Stimulated activated CD4-positive, alpha-beta T cell treated with anti-CD3 and anti-CD28 coated beads, Interleukin-15, amount 100 ng/mL, for 24 hours (primary cell): Measurements from ENCODE around the gene KRT76.
"Not testable (repeated sequence)": the region's sequence is repeated elsewhere in the genome, so short reads cannot be mapped to it uniquely, and the experiment has no call there.

Experiments used
- DNase-seq: peaks from one replicate; pipeline ENCODE4 v3.0.0-alpha.2; 2020

KRT76 gene

GRCh38 chr12:52779914-52780313, 2.8 kb upstream of the KRT76 start:
- DNase-seq: no peak

DNA sequence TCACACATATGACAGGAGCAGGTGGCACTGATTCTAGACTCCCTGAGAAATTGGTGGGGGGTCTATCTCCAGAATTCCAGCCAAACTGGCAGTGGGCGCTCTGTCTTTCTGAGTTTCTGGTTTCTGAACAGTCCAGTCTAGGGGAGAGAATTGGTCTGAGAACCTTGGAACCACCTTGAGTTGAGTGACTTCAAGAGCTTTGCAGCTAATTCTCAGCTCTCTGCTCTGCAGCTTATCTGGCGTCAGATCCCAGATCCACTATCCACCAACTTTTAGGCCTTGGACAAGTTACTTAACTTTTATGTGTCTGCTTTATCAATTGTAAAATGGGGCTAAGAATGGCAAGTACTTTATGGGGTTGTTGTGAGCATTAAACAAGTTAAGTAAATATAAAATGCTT, 1.7 kb upstream of the KRT76 start:
- DNase-seq: no peak

GRCh38 chr12:52777566-52777965, 421 bp upstream of the KRT76 start:
- DNase-seq: no peak

- no peak for DNase-seq
These were observed 710 bp downstream of the KRT76 start for GRCh38 chr12:52776435-52776834.

GRCh38 chr12:52774629-52775250, 2.4 kb downstream of the KRT76 start:
- DNase-seq: no peak

- DNase-seq: no peak
These were observed 4.4 kb downstream of the KRT76 start for GRCh38 chr12:52772772-52773171.

- DNase-seq: no peak
These were observed 5.0 kb downstream of the KRT76 start for GRCh38 chr12:52772188-52772587.

DNA sequence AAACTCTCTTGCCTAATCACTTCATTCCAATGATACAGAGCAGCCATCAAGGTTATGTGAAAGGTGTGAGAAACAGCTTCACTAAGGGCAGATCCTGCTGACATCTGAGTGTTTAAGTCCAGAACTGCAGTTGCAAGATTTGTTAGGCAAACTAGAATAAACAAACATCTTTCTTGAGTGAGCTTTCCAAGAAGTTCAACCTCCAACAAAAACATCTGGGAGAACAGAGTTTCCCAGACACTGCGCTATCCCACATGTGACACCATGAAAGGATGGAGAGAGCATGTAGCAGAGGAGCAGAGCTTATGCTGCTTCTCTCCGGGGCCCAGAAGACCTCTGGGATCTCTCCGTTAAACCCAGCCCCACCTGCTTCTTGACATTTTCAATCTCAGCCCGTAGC, 5.6 kb downstream of the KRT76 start:
- no peak for DNase-seq

- DNase-seq: no peak
These were observed 6.1 kb downstream of the KRT76 start for GRCh38 chr12:52771088-52771487.

DNA sequence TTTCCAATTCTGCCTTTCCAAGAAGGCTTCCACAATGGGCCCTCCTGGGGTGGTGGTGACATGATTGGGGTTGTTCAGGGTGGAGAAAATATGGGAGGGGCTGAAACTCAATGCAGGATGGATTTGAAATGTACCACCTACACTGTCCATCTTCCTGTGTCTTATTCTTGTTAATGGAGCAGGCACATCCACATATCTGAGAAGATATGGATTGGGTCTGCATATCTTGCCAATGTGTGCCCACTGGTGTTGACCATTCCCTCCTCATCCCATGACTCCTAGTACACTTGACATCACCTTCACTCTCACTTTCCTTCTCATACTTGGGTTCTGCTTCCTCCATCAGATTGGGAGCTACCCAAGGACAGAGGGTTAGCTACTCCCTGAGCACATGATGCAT, 7.2 kb downstream of the KRT76 start:
- DNase-seq: no peak

GRCh38 chr12:52769354-52769753, 7.8 kb downstream of the KRT76 start:
- no peak for DNase-seq

DNA sequence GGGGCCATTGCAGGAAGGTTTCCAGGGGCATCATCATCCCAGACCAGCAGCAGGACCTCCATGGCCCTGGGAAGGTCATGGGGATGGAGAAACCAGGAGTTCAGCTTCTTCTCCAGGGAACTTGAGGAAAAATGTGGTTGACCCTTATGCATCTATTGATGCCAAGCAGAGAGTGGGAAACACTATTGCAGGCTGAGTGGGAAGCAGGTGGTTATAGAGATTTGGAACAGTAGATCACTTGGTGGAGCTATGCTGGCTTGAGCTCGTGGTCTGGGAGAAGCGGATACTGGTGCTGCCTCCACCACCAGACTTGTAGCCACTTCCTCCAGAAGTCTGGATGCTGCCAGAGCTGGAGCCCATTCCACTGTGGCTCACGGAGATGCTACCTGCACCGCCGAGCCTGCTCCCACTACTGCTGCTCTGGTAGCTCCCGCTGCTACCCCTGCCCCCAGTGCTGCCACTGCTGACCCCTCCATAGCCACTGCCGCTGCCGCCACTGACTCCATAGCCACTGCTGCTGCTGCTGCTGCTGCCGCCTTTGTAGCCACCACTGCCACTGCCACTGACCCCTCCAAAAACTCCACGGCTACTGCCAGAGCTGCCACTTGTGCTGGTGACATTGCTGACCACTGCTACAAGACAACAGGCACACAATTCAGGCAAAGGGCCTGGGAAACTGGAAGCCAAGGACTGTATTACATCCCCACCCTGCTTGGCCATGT, 8.5 kb downstream of the KRT76 start:
- no peak for DNase-seq

DNA sequence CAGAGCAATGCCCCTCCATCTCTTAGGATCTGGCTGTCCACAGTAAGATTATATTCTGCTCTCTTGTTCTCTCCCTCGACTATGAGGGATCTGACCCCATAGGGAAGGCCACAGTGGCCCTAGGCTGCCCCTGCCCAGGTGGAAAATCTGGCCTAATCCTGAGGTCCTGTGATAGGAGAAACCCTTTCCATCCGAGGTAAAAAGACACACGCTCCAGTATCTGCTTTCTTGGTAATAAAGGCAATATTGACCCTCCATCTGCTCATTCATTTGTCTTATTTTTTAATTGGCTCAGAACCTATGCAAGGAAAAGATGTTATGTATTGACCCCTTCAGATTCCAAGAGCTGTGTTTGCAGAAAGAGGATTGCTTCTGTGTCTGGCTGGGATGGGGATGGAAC, 9.7 kb downstream of the KRT76 start:
- no peak for DNase-seq

DNA sequence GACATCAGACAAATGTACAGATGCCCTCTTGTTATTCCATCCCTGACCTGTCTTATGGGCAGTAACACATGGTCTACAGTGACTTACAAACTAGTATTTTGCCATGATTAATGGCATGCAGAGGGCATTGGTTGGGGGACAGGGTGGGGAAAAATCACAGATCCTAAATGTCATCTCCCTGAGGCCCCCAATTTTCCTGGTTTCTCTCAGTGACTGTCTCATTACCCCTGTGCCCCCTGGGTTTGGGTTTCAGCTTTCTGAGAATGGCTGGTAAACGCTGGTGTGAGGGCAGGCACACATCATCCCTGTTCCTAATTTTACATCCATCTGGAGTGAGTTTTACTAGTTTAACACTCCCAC, 10.1 kb downstream of the KRT76 start:
- no peak for DNase-seq

DNA sequence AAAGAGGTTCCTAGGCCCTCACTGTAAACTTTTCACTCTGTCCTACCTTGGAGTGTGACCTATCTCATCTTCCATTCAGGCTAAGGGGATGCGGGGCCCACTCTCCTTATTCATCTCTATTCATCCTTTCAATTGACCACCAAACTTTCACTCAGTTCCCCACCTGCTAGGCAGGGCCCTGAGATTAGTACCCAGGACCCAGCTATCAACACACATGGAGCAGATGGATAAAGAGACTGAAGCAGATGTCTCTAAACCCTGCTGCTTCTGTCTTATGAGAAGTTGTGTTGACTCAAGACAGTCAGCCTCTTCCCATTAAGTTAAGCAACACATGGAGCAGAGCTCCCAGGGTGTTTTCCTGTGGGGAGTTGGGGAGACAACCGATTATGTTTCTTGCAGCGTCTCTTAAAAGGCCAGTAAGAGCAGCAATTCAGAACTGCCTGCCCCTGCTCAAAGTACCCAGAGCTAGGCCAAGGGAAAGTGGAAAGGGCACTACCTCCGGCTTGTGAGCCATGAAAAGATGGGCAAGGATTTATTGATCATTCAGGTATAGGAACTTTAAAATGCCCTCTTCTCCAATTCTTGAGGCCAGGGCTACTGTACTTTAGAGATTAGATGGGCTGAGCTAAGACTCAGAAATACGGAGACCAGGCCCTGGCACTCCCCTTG, 10.7 kb downstream of the KRT76 start:
- no peak for DNase-seq

DNA sequence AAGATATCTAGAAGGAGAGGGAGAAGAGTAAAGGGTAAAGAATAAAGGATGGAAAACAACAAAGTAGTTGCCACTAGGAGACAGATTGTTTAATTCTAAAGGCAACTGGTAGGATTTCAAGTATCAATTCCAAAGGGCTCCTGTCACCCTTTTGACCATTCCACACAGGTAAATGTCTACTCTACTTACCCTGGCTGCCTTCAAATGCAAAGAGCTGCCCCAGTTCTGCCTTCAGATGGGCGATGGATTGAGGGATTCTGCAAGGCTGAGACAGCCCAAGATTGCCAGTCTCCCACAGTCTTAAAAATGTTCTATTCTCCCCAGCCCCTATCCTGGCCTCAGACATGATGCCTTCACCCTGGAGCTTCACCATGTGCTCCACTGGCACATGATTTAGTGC, 11.4 kb downstream of the KRT76 start:
- DNase-seq: no peak

DNA sequence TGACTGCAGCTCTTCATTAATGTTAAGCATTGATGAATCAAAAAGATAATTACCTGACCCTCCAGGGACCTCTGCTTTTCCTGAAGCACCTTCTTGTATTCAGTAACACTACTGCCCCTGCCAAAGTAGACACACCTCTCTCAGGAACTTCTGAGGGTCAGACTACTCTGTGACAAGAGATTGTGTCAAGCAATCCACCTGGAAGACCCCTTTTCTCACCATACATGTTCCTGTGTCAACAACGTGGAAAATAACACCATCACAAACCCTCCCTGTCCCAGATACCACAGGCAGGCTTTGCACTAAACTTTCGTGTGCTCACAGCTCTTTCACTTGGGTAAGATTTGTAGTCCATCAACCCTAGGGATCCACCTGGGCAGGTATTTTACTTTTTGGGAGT, 13.2 kb downstream of the KRT76 start:
- DNase-seq: no peak

- DNase-seq: no peak
These were observed 14.0 kb downstream of the KRT76 start for GRCh38 chr12:52763036-52763659.

GRCh38 chr12:52761802-52762201, 15.3 kb downstream of the KRT76 start:
- no peak for DNase-seq

DNA sequence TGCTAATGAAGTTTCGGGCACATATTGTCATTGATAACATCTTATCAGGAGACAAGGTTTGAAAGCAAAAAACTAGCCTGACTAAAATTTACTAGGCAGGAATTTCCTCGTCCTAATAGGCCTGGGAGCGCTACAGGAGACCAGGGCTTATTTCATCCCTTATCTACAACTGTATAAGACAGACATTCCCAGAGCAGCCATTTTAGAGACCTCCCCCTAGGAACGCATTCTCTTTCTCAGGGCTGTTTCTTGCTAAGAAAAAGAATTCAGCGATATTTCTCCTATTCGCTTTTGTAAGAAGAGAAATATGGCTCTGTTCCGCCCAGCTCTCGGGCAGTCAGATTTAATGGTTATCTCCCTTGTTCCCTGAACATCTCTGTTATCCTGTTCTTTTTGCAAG, 15.9 kb downstream of the KRT76 start:
- not testable (repeated sequence) for DNase-seq

- DNase-seq: no peak
These were observed 16.5 kb downstream of the KRT76 start for GRCh38 chr12:52760623-52761022.

GRCh38 chr12:52759695-52760094, 17.4 kb downstream of the KRT76 start:
- DNase-seq: no peak

DNA sequence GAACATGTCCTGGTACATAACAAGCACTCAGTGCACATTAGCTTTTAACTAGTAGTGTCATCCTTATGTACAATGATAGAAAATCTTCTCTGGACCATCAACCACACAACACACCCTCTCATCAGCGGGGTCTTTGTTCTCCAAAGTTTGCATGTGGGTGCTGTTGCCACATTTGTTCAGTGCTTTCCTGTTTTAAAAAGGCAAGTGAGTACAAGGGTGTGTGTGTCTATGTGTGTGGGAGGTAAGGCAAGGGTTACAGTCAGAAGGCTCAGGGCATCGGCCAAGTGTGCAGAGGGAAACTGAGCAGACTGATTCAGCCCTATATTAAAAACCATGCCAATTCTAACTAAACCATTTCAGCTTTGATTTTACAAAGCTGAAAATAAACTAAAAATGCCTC, 17.9 kb downstream of the KRT76 start:
- no peak for DNase-seq
